ENCODE measurements around the gene SIRT7.

The SIRT7 gene

GRCh38 chr17:81951785-81952684 lies 34.1 kb upstream of the SIRT7 start:
- 82% methylated on average over 10 of the region's 13 CpGs for WGBS
- Histone ChIP-seq H3K36me3 (ENCODE audit: insufficient read depth, low read length) (no peaks in the 10 kb centered on the region), H3K27me3 (ENCODE audit: insufficient read depth, low read length) (peaks cover 14% of the 10 kb centered on the region), H3K9ac (ENCODE audit: low read depth, low read length) (no peak overlapping the region), H3K9me3 (ENCODE audit: insufficient read depth, low read depth, low read length) (no peaks in the 10 kb centered on the region), H3K4me1 (ENCODE audit: insufficient read depth, low read length) (no peaks in the 10 kb centered on the region), H3K27ac (ENCODE audit: low read depth, low read length) (no peak overlapping the region), H3K4me3 (ENCODE audit: low read length) (no peak overlapping the region)

- WGBS: 90% methylated on average over 15 of the region's 15 CpGs
Measured at GRCh38 chr17:81950501-81950900, 32.5 kb upstream of the SIRT7 start.

GRCh38 chr17:81948635-81949378 lies 30.8 kb upstream of the SIRT7 start:
- Histone ChIP-seq H3K9ac (ENCODE audit: low read depth, low read length) (no peak overlapping the region), H3K9me3 (ENCODE audit: insufficient read depth, low read depth, low read length) (no peaks in the 10 kb centered on the region), H3K27ac (ENCODE audit: low read depth, low read length) (no peak overlapping the region), H3K4me3 (ENCODE audit: low read length) (no peak overlapping the region), H3K36me3 (ENCODE audit: insufficient read depth, low read length) (no peaks in the 10 kb centered on the region), H3K4me1 (ENCODE audit: insufficient read depth, low read length) (0 out of 2 replicates have a peak, but pooled peaks cover 3% of the 10 kb centered on the region), H3K27me3 (ENCODE audit: insufficient read depth, low read length) (peaks cover 4% of the 10 kb centered on the region; the same call in 1 of the 2 replicates)
- 87% methylated on average over 17 of the region's 17 CpGs for WGBS

More at GRCh38 chr17:81950501-81950900, 32.5 kb upstream of the SIRT7 start:
- Histone ChIP-seq H3K36me3 (ENCODE audit: insufficient read depth, low read length) (no peaks in the 10 kb centered on the region), H3K9me3 (ENCODE audit: insufficient read depth, low read depth, low read length) (no peaks in the 10 kb centered on the region), H3K27me3 (ENCODE audit: insufficient read depth, low read length) (peaks cover 4% of the 10 kb centered on the region; the same call in 1 of the 2 replicates), H3K4me3 (ENCODE audit: low read length) (no peak overlapping the region), H3K4me1 (ENCODE audit: insufficient read depth, low read length) (no peaks in the 10 kb centered on the region), H3K9ac (ENCODE audit: low read depth, low read length) (no peak overlapping the region), H3K27ac (ENCODE audit: low read depth, low read length) (no peak overlapping the region)

GRCh38 chr17:81947189-81947588 lies 29.2 kb upstream of the SIRT7 start, which contains the start of gene MYADML2:
TSS of gene MYADML2 (minus strand) at chr17:81947233. CDS start at chr17:81941741, 5,492 bp downstream.
- Histone ChIP-seq H3K9ac (ENCODE audit: low read depth, low read length) (no peak within 1 kb of the TSS), H3K9me3 (ENCODE audit: insufficient read depth, low read depth, low read length) (no peaks in the 10 kb centered on the region), H3K27me3 (ENCODE audit: insufficient read depth, low read length) (peaks cover 8% of the 10 kb centered on the region; the same call in 1 of the 2 replicates), H3K27ac (ENCODE audit: low read depth, low read length) (no peak within 1 kb of the TSS), H3K36me3 (ENCODE audit: insufficient read depth, low read length) (no peaks in the 10 kb centered on the region), H3K4me1 (ENCODE audit: insufficient read depth, low read length) (peaks cover 3% of the 10 kb centered on the region; the same call in 1 of the 2 replicates), H3K4me3 (ENCODE audit: low read length) (no peak within 1 kb of the TSS)
- 89% methylated on average over 13 of the region's 13 CpGs for WGBS

DNA sequence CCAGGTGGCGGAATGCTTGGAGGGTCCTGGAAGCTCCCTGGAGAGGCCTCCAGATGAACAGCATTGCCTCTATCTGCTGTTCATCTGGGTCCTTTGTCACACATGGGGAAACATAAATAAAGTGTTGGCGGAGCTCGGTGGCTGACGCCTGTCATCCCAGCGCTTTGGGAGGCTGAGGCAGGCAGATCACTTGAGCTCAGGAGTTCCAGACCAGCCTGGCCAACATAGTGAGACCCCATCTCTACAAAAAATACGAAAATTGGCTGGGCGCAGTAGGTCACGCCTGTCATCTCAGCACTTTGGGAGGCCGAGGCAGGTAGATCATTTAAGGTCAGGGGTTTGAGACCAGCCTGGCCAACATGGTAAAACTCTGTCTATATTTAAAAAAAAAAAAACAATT lies 26.9 kb upstream of the SIRT7 start:
- Histone ChIP-seq H3K27ac (ENCODE audit: low read depth, low read length) (no peak overlapping the region), H3K9me3 (ENCODE audit: insufficient read depth, low read depth, low read length) (no peaks in the 10 kb centered on the region), H3K27me3 (ENCODE audit: insufficient read depth, low read length) (peaks cover 8% of the 10 kb centered on the region; the same call in 1 of the 2 replicates), H3K9ac (ENCODE audit: low read depth, low read length) (no peak overlapping the region), H3K36me3 (ENCODE audit: insufficient read depth, low read length) (no peaks in the 10 kb centered on the region), H3K4me1 (ENCODE audit: insufficient read depth, low read length) (peaks cover 5% of the 10 kb centered on the region; the same call in 1 of the 2 replicates), H3K4me3 (ENCODE audit: low read length) (no peak overlapping the region)
- WGBS: 93% methylated on average over 9 of the region's 9 CpGs

- H3K27me3 ChIP-seq (ENCODE audit: insufficient read depth, low read length): peaks cover 11% of the 10 kb centered on the region
- no peaks in the 10 kb centered on the region for H3K36me3 ChIP-seq (ENCODE audit: insufficient read depth, low read length)
- no peaks in the 10 kb centered on the region for H3K9me3 ChIP-seq (ENCODE audit: insufficient read depth, low read depth, low read length)
- peaks cover 5% of the 10 kb centered on the region; the same call in 1 of the 2 replicates for H3K4me1 ChIP-seq (ENCODE audit: insufficient read depth, low read length)
- 55% methylated on average over 11 of the region's 12 CpGs for WGBS
- no peak overlapping the region for H3K9ac ChIP-seq (ENCODE audit: low read depth, low read length)
- no peak overlapping the region for H3K4me3 ChIP-seq (ENCODE audit: low read length)
- H3K27ac ChIP-seq (ENCODE audit: low read depth, low read length): no peak overlapping the region
Measured at GRCh38 chr17:81942167-81942553, 24.2 kb upstream of the SIRT7 start.

DNA sequence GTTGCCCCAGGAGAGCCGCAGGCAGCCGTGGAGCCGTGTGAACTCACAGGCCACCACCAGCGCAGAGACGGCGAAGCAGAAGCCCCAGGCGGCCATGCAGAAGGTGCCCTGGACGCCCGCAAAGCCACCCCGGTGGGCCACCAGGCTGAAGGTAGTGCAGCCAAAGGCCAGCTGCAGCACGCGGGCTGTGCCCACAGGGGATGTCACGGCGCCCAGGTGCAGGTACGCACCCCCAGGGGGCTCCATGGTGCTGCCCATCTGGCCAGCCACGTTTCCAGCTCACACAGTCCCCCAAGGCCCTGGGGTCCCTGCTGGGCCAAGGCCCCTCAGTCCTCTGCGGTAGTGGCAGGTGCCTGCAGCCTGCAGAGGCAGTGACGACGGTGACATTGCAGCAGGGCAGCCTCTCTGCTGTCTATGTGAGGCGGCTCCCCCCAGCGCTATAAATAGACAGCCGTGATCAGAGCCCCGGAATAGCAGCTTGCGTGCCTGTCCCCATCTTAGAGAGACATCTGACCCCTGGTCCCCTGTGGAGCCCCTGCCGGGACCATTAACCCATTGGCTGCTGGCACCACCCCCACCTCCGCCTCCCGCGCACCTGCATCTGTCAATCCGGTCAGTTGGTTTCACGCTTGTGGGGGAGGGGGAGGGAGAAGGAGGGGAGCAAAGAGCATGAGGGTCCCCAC lies 23.6 kb upstream of the SIRT7 start:
- H3K4me1 ChIP-seq (ENCODE audit: insufficient read depth, low read length): peaks cover 5% of the 10 kb centered on the region; the same call in 1 of the 2 replicates
- H3K4me3 ChIP-seq (ENCODE audit: low read length): no peak overlapping the region
- peaks cover 11% of the 10 kb centered on the region for H3K27me3 ChIP-seq (ENCODE audit: insufficient read depth, low read length)
- no peak overlapping the region for H3K27ac ChIP-seq (ENCODE audit: low read depth, low read length)
- no peaks in the 10 kb centered on the region for H3K9me3 ChIP-seq (ENCODE audit: insufficient read depth, low read depth, low read length)
- H3K9ac ChIP-seq (ENCODE audit: low read depth, low read length): no peak overlapping the region
- WGBS: 54% methylated on average over 29 of the region's 30 CpGs
- no peaks in the 10 kb centered on the region for H3K36me3 ChIP-seq (ENCODE audit: insufficient read depth, low read length)

- no peaks in the 10 kb centered on the region for H3K9me3 ChIP-seq (ENCODE audit: insufficient read depth, low read depth, low read length)
- H3K27me3 ChIP-seq (ENCODE audit: insufficient read depth, low read length): peaks cover 11% of the 10 kb centered on the region
- 95% methylated on average over 56 of the region's 56 CpGs for WGBS
- H3K36me3 ChIP-seq (ENCODE audit: insufficient read depth, low read length): no peaks in the 10 kb centered on the region
- no peak overlapping the region for H3K27ac ChIP-seq (ENCODE audit: low read depth, low read length)
- no peak overlapping the region for H3K4me3 ChIP-seq (ENCODE audit: low read length)
- no peak overlapping the region for H3K9ac ChIP-seq (ENCODE audit: low read depth, low read length)
- H3K4me1 ChIP-seq (ENCODE audit: insufficient read depth, low read length): peaks cover 5% of the 10 kb centered on the region; the same call in 1 of the 2 replicates
Measured at GRCh38 chr17:81940538-81941483, 22.8 kb upstream of the SIRT7 start.

- no peak overlapping the region for H3K4me3 ChIP-seq (ENCODE audit: low read length)
- H3K27me3 ChIP-seq (ENCODE audit: insufficient read depth, low read length): peaks cover 11% of the 10 kb centered on the region
- no peak overlapping the region for H3K9ac ChIP-seq (ENCODE audit: low read depth, low read length)
- no peak overlapping the region for H3K27ac ChIP-seq (ENCODE audit: low read depth, low read length)
- H3K4me1 ChIP-seq (ENCODE audit: insufficient read depth, low read length): peaks cover 5% of the 10 kb centered on the region; the same call in 1 of the 2 replicates
- H3K36me3 ChIP-seq (ENCODE audit: insufficient read depth, low read length): peaks cover 7% of the 10 kb centered on the region
- 93% methylated on average over 21 of the region's 21 CpGs for WGBS
- no peaks in the 10 kb centered on the region for H3K9me3 ChIP-seq (ENCODE audit: insufficient read depth, low read depth, low read length)
Measured at GRCh38 chr17:81939881-81940385, 22.0 kb upstream of the SIRT7 start.

DNA sequence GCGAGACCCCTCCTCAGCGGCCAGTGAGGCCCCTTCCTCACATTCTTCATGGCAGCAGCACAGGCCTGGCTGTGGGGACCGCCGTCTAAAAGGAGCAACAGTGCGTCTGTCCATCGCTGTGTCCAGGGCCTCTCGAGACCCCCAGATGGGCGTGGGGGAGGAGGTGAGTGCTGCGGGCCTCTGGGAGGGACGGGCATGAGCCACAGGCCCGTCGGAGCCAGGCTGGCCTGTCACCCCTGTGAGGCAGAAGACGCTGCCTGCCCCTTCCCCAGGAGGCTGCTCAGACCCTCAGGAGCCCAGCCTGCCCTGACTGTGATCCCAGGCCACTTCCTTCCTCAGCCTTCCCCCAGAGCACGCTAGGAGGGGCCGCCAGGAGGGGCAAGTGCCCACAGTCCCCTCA lies 21.2 kb upstream of the SIRT7 start:
- H3K9ac ChIP-seq (ENCODE audit: low read depth, low read length): no peak overlapping the region
- 84% methylated on average over 15 of the region's 15 CpGs for whole genome bisulfite sequencing
- H3K36me3 ChIP-seq (ENCODE audit: insufficient read depth, low read length): peaks cover 15% of the 10 kb centered on the region
- H3K27ac ChIP-seq (ENCODE audit: low read depth, low read length): no peak overlapping the region
- H3K4me1 ChIP-seq (ENCODE audit: insufficient read depth, low read length): peaks cover 3% of the 10 kb centered on the region; the same call in 1 of the 2 replicates
- H3K9me3 ChIP-seq (ENCODE audit: insufficient read depth, low read depth, low read length): no peaks in the 10 kb centered on the region
- H3K4me3 ChIP-seq (ENCODE audit: low read length): no peak overlapping the region
- H3K27me3 ChIP-seq (ENCODE audit: insufficient read depth, low read length): peaks cover 11% of the 10 kb centered on the region
